GM12801 (cell line): ENCODE results near the gene MFSD6.

Experiments
- CTCF ChIP-seq: IDR thresholded peaks from one replicate; pipeline ENCODE4 v1.5.1; 2011; ENCODE audit warnings: control low read depth; ENCODE audit not compliant: insufficient read length; ENCODE audit errors: extremely low read depth

The MFSD6 gene

GRCh38 chr2:190500054-190500502 is 91.9 kb downstream of the MFSD6 start:
- no peak for TF ChIP-seq CTCF

- TF ChIP-seq CTCF = no peak
These were observed 93.1 kb downstream of the MFSD6 start for GRCh38 chr2:190501231-190501630.

GRCh38 chr2:190501702-190502407 is 93.7 kb downstream of the MFSD6 start:
- no peak for TF ChIP-seq CTCF

- TF ChIP-seq CTCF = no peak
These were observed 94.9 kb downstream of the MFSD6 start for GRCh38 chr2:190503088-190503487.

GRCh38 chr2:190504912-190505311 is 96.8 kb downstream of the MFSD6 start:
- no peak for TF ChIP-seq CTCF

GRCh38 chr2:190505696-190506095 is 97.5 kb downstream of the MFSD6 start:
- no peak for TF ChIP-seq CTCF

GRCh38 chr2:190506666-190507065 is 98.5 kb downstream of the MFSD6 start:
- TF ChIP-seq CTCF = no peak

- no peak for TF ChIP-seq CTCF
These were observed 99.0 kb downstream of the MFSD6 start for GRCh38 chr2:190507135-190507534.
